CD4-positive, alpha-beta T cell treated with Interleukin-12 subunit alpha and Interleukin-12 subunit beta, for 1 hour (primary cell): ENCODE data around the gene PLEKHA4.
"Not testable (repeated sequence)": the region's sequence is repeated elsewhere in the genome, so short reads cannot be mapped to it uniquely, and the experiment has no call there.

ENCODE experiments used
- DNase-seq: peaks from one replicate; pipeline ENCODE4 v3.0.0-alpha.2; 2020

The PLEKHA4 gene

GRCh38 chr19:48795055-48795684 lies 73.2 kb downstream of the PLEKHA4 start:
- peak; percentile 91 for DNase-seq

- no peak for DNase-seq
These were observed 74.1 kb downstream of the PLEKHA4 start for GRCh38 chr19:48794291-48794690.

GRCh38 chr19:48793271-48793670 lies 75.1 kb downstream of the PLEKHA4 start:
- no peak for DNase-seq

- not testable (repeated sequence) for DNase-seq
These were observed 81.1 kb downstream of the PLEKHA4 start for GRCh38 chr19:48787331-48787730.
